Caco-2 (cell line): Measurements from ENCODE around the gene WDR81. TPM values are rescaled to one million over a fixed set of nuclear protein-coding genes. Genes with fewer than 3 reads are reported as not detected.
A peak's percentile ranks its signal among the peaks of the same experiment; 100 is the strongest.

ENCODE experiments used
- BruUV-seq: library from RNA; stranded (reverse); fragments of 400-500 nt; replicated peaks from 2 replicates; lab custom pipeline; 2021; lab: Mats Ljungman, UMichigan
- CTCF ChIA-PET: fragments of 300-600 bp; sonication (Branson Sonifier 250); formaldehyde crosslinking; loops from one replicate; lab custom pipeline; 2022; ENCODE audit warnings: antibody characterized with exemption; lab: Charles Lee
- POLR2A ChIA-PET: fragments of 300-600 bp; sonication (Branson Sonifier 250); formaldehyde crosslinking; loops from one replicate; lab custom pipeline; 2022; ENCODE audit warnings: antibody characterized with exemption; lab: Charles Lee
- DNase-seq, 2 experiments: peaks; one replicate each; pipeline versions ENCODE4 v3.0.0 to v3.0.0-alpha.2; 2020 to 2022
- H3K27me3 ChIP-seq: replicated peaks from 2 replicates; pipeline ENCODE4 v1.6.0; 2011; ENCODE audit warnings: low read length; ENCODE audit not compliant: control insufficient read depth, insufficient read depth
- H3K36me3 ChIP-seq: 2 replicates; pipeline ENCODE4 v1.5.1; 2011; ENCODE audit warnings: low read length; ENCODE audit not compliant: control insufficient read depth, insufficient read depth
- H3K4me1 ChIP-seq: fragments of 250-450 bp; sonication (Bioruptor Pico); 2 replicates; pipeline ENCODE4 v1.5.1; 2020; ENCODE audit warnings: mild to moderate bottlenecking
- H3K4me3 ChIP-seq: 2 replicates; pipeline ENCODE4 v1.5.1; 2011; ENCODE audit warnings: low read depth, mild to moderate bottlenecking, control low read depth, low read length
- H3K9me3 ChIP-seq: fragments of 250-450 bp; sonication (Bioruptor Pico); 2 replicates; pipeline ENCODE4 v1.5.1; 2020; ENCODE audit warnings: mild to moderate bottlenecking, moderate library complexity
- H3K27ac Mint-ChIP-seq: one replicate; pipeline ENCODE4 v1.8.0; 2022; ENCODE audit warnings: mixed read lengths; ENCODE audit not compliant: unreplicated experiment
- H3K27me3 Mint-ChIP-seq: one replicate; pipeline ENCODE4 v1.8.0; 2022; ENCODE audit warnings: mixed read lengths; ENCODE audit not compliant: insufficient read depth, unreplicated experiment
- H3K36me3 Mint-ChIP-seq: one replicate; pipeline ENCODE4 v1.8.0; 2022; ENCODE audit warnings: mild to moderate bottlenecking, mixed read lengths; ENCODE audit not compliant: insufficient read depth, unreplicated experiment
- H3K4me1 Mint-ChIP-seq: one replicate; pipeline ENCODE4 v1.8.0; 2022; ENCODE audit warnings: low read depth, mixed read lengths; ENCODE audit not compliant: unreplicated experiment
- H3K4me3 Mint-ChIP-seq: one replicate; pipeline ENCODE4 v1.8.0; 2022; ENCODE audit warnings: mild to moderate bottlenecking, moderate library complexity, mixed read lengths; ENCODE audit not compliant: unreplicated experiment
- H3K9me3 Mint-ChIP-seq: one replicate; pipeline ENCODE4 v1.8.0; 2022; ENCODE audit warnings: mixed read lengths; ENCODE audit not compliant: unreplicated experiment
- intact Hi-C: fragments of 100-400 bp; cut with micrococcal nuclease; formaldehyde crosslinking; loops from one replicate; pipeline ENCODE4 v1.10.0; 2022; ENCODE audit not compliant: unreplicated experiment
- total RNA-seq: library from RNA; stranded (reverse); gene quantifications from 2 replicates; pipeline ENCODE4 v1.2.3, GENCODE V29; 2022
- TF ChIP-seq, protein P1 (sequence below), 2 experiments: fragments of 200-600 bp in 1 of 2; IDR thresholded peaks; 1 replicate in 1 of 2; 2 replicates in 1 of 2; pipeline versions ENCODE4 v1.5.1 to v1.8.0; 2011 to 2022; ENCODE audit warnings: antibody characterized with exemption in 1 of 2, control low read depth in 1 of 2, inconsistent platforms in 1 of 2, low read depth in 1 of 2, low read length in 1 of 2, mild to moderate bottlenecking in 1 of 2, moderate library complexity in 1 of 2; ENCODE audit not compliant: insufficient read depth in 1 of 2, severe bottlenecking in 1 of 2, unreplicated experiment in 1 of 2

WDR81 gene
- total RNA-seq, 1 experiment from 2014 or later, result 26.6 TPM

DNA sequence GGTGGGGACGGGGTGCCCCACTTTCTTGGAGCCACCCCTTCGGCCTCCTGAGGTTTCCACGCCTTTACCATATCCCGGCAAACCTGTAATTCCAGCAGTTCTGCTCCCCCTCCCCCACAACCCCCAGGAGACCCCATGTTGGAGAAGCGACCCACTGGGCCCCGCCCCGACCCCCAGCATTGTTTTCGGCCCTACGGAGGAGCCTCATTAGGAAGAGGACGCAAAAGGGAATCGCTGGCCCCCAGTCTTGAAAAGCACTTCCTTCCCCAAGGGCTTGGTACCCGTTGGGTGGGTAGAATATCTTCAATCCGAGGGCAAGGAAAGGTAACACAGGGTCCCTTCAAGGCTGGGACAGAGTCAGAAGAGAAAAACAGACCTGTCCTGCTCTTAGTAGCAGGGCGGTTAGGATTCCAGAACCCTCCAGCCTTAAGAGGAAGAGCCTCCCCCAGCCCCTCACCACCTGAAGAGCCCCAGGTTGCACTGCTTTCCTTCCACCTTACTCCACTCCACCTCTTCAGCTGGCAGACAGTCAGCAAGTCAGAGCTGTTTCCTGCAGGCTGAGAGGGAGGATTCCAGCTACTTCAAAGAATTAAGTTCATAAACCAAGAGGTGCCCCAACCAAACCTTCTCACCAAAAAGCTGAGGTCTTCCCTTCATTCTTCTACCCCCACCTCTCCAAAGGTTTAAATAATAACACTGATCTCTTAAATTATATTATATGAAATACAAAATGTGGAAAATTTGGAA, 13.5 kb upstream of the WDR81 start:
- DNase-seq, result peak in 1 of 2 experiments; percentile 50
- peaks cover 31% of the 10 kb centered on the region for H3K4me1 ChIP-seq
- H3K4me3 ChIP-seq, result peak overlapping the region; percentile 71
- CTCF ChIA-PET, result interaction anchor here (0.6 to 1.5 kb wide), 3 partner anchors 42 to 73 kb away, joined by 3 to 5 read pairs (median 4); no protein-coding TSS in a partner anchor
- TSS peak; percentile 51 for BruUV-seq
- POLR2A ChIA-PET, result interaction anchor here (0.6 to 1.8 kb wide), 5 partner anchors 14 to 144 kb away, joined by 3 to 6 read pairs (median 3); partner anchors contain the start of gene SLC43A2
- H3K9me3 ChIP-seq, result no peaks in the 10 kb centered on the region
- intact Hi-C loops, result loop anchor here (2.0 to 10.0 kb wide), 2 partner anchors 26 to 154 kb away; partner anchors contain the start of gene PRPF8
- no peaks in the 10 kb centered on the region for H3K27me3 ChIP-seq
- Mint-ChIP-seq H3K27ac (peak overlapping the region; percentile 95), H3K4me1 (peaks cover 34% of the 10 kb centered on the region), H3K36me3 (peaks cover 57% of the 10 kb centered on the region), H3K9me3 (no peaks in the 10 kb centered on the region), H3K4me3 (peak overlapping the region; percentile 86), H3K27me3 (no peaks in the 10 kb centered on the region)
- TF ChIP-seq, protein P1, sequence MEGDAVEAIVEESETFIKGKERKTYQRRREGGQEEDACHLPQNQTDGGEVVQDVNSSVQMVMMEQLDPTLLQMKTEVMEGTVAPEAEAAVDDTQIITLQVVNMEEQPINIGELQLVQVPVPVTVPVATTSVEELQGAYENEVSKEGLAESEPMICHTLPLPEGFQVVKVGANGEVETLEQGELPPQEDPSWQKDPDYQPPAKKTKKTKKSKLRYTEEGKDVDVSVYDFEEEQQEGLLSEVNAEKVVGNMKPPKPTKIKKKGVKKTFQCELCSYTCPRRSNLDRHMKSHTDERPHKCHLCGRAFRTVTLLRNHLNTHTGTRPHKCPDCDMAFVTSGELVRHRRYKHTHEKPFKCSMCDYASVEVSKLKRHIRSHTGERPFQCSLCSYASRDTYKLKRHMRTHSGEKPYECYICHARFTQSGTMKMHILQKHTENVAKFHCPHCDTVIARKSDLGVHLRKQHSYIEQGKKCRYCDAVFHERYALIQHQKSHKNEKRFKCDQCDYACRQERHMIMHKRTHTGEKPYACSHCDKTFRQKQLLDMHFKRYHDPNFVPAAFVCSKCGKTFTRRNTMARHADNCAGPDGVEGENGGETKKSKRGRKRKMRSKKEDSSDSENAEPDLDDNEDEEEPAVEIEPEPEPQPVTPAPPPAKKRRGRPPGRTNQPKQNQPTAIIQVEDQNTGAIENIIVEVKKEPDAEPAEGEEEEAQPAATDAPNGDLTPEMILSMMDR (IDR thresholded peaks at IDR 0.05; ENCODE audit: insufficient read depth in 1 of 2, low read depth in 1 of 2, low read length in 1 of 2, severe bottlenecking in 1 of 2, unreplicated experiment in 1 of 2), result no peak
- H3K36me3 ChIP-seq, result peaks cover 5% of the 10 kb centered on the region

DNA sequence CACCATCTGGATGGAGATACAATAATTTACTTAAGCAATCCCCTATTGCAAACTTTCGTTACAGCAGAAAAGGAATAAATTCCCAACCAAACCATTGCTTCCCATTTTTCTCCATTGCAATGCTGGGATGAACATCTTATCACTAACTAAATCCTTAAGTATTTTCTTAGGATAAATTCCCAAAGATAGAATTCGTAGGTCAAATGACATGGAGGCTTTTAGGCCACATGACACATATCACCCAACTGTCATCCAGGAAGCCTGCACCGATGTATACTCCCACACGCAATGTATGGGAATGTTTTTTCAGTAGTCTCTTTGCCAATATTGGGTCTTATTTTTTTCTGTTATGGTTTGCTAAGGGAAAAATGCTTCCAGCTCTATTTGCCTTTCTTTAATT, 12.7 kb upstream of the WDR81 start:
- Histone ChIP-seq H3K27me3 (no peaks in the 10 kb centered on the region), H3K4me3 (no peak overlapping the region), H3K9me3 (no peaks in the 10 kb centered on the region), H3K36me3 (peaks cover 5% of the 10 kb centered on the region), H3K4me1 (peaks cover 31% of the 10 kb centered on the region)
- Mint-ChIP-seq H3K36me3 (peaks cover 65% of the 10 kb centered on the region), H3K9me3 (no peaks in the 10 kb centered on the region), H3K27ac (peak overlapping the region; percentile 95), H3K4me1 (peaks cover 34% of the 10 kb centered on the region), H3K27me3 (no peaks in the 10 kb centered on the region), H3K4me3 (peak overlapping the region; percentile 86)
- intact Hi-C loops, result loop anchor here (2.0 to 10.0 kb wide), 2 partner anchors 27 to 153 kb away; partner anchors contain the start of gene PRPF8
- ChIA-PET CTCF (interaction anchor here (0.6 to 1.5 kb wide), 2 partner anchors 43 to 72 kb away, joined by 3 to 4 read pairs; no protein-coding TSS in a partner anchor), POLR2A (interaction anchor here (0.6 to 1.8 kb wide), 3 partner anchors 28 to 145 kb away, joined by 3 to 6 read pairs (median 4); no protein-coding TSS in a partner anchor)
- TF ChIP-seq, protein P1 (IDR thresholded peaks at IDR 0.05; ENCODE audit: insufficient read depth in 1 of 2, low read depth in 1 of 2, low read length in 1 of 2, severe bottlenecking in 1 of 2, unreplicated experiment in 1 of 2), result no peak
- BruUV-seq, result no TSS peak
- no peak for DNase-seq

DNA sequence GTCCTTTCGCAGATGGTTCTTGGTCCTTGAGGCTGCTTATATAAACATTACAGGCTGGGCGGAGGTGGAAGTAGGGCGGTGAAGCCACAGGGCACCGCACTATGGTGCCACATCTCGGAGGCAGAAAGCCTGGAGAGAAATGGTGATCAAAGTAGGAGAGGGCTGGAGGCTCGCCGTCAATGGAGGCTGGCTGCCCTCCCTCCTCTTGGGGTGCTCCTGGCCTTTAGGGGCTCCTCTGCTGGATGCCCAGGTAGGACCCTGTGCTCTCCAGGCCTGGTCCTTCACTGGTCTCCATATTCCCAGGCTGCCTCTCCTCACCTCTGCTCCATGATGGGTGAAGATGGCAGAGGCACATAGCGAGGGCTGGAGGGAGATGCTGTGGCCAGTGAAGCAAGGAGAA, 12.2 kb upstream of the WDR81 start:
- no TSS peak for BruUV-seq
- Mint-ChIP-seq H3K9me3 (no peaks in the 10 kb centered on the region), H3K27me3 (no peaks in the 10 kb centered on the region), H3K36me3 (peaks cover 70% of the 10 kb centered on the region), H3K4me3 (peak overlapping the region; percentile 86), H3K27ac (peak overlapping the region; percentile 95), H3K4me1 (peaks cover 34% of the 10 kb centered on the region)
- ChIA-PET POLR2A (no interaction called here), CTCF (interaction anchor here (0.6 kb wide), 1 partner anchor 24 kb away, joined by 4 read pairs; no protein-coding TSS in a partner anchor)
- Histone ChIP-seq H3K9me3 (no peaks in the 10 kb centered on the region), H3K4me3 (no peak overlapping the region), H3K4me1 (peaks cover 31% of the 10 kb centered on the region), H3K36me3 (peaks cover 5% of the 10 kb centered on the region), H3K27me3 (no peaks in the 10 kb centered on the region)
- TF ChIP-seq, protein P1 (IDR thresholded peaks at IDR 0.05; ENCODE audit: insufficient read depth in 1 of 2, low read depth in 1 of 2, low read length in 1 of 2, severe bottlenecking in 1 of 2, unreplicated experiment in 1 of 2), result no peak
- no peak for DNase-seq
- intact Hi-C loops, result loop anchor here (10.0 kb wide), 1 partner anchor 153 kb away; no protein-coding TSS in a partner anchor
